Measurements from ENCODE around the gene WNT7B.
A peak's percentile ranks its signal among the peaks of the same experiment; 100 is the strongest.

The WNT7B gene

DNA sequence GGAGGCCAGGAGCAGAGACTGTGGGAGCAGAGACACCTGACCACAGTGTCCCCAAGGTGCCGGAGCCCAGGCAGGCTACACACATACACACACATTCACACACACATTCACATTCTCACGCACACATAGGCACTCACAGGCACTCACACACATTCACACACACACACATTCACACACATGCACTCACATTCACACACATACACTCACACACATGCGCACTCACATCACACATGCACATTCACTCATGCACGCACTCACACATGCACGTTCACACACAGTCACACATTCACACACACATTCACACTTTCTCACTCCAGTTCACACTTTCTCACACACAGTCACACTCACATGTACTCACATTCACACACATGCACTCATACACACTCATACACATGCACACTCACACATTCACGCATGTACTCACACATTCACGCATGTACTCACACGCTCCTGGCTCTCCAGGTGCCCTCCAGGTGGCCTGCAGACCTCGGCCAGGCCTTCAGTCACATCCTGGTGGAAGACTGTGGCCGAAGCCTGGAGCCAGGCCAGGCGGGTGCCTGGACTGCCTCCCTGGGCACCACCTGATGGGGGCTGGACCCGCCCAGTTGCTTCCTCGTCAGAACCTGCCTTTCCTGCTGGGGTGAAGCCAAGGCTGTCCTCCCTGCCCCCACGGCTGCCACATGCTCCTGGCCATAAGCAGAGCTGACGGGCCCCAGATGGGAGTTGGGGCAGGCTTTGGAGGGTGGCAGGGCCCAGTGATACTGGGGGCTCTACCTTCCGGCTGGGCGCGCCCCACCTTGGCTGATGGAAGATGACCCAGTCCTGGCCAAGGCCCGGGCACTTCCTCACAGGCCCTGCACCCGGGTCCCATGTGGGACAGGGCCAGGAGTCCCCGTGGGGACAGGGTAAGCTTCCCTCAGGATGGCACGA, 89.5 kb downstream of the WNT7B start:
- Histone ChIP-seq H3K9ac (ENCODE audit: low read length in 5 of 5) (peak overlapping the region in 1 of 5 donors; percentile 39), H3K9me3 (ENCODE audit: control insufficient read depth in 5 of 5, low read length in 5 of 5) (peaks cover 0 to 3% (median 0%) of the 10 kb centered on the region in 5 donors), H3K4me3 (ENCODE audit: low read depth in 1 of 5, low read length in 5 of 5) (no peak overlapping the region), H3K36me3 (ENCODE audit: control insufficient read depth in 5 of 5, insufficient read depth in 5 of 5, low read length in 5 of 5) (no peaks in the 10 kb centered on the region), H3K4me1 (ENCODE audit: control insufficient read depth in 5 of 5, insufficient read depth in 5 of 5, low read length in 5 of 5) (peaks cover 0 to 7% (median 5%) of the 10 kb centered on the region in 5 donors), H3K27me3 (ENCODE audit: control insufficient read depth in 5 of 5, insufficient read depth in 4 of 5, low read length in 5 of 5) (peaks cover 50 to 82% (median 74%) of the 10 kb centered on the region in 5 donors), H3K27ac (ENCODE audit: low read depth, low read length) (no peak overlapping the region)

- H3K4me3 ChIP-seq (ENCODE audit: low read depth in 1 of 5, low read length in 5 of 5): no peak overlapping the region
- no peak overlapping the region for H3K27ac ChIP-seq (ENCODE audit: low read depth, low read length)
- H3K27me3 ChIP-seq (ENCODE audit: control insufficient read depth in 5 of 5, insufficient read depth in 4 of 5, low read length in 5 of 5): peaks cover 48 to 80% (median 71%) of the 10 kb centered on the region in 5 donors
- H3K36me3 ChIP-seq (ENCODE audit: control insufficient read depth in 5 of 5, insufficient read depth in 5 of 5, low read length in 5 of 5): no peaks in the 10 kb centered on the region
- peaks cover 0 to 7% (median 5%) of the 10 kb centered on the region in 5 donors for H3K4me1 ChIP-seq (ENCODE audit: control insufficient read depth in 5 of 5, insufficient read depth in 5 of 5, low read length in 5 of 5)
- no peak overlapping the region for H3K9ac ChIP-seq (ENCODE audit: low read length in 5 of 5)
- H3K9me3 ChIP-seq (ENCODE audit: control insufficient read depth in 5 of 5, low read length in 5 of 5): peaks cover 0 to 3% (median 0%) of the 10 kb centered on the region in 5 donors
These were observed 90.4 kb downstream of the WNT7B start for GRCh38 chr22:45886540-45886939.

- Histone ChIP-seq H3K9ac (ENCODE audit: low read length in 5 of 5) (no peak overlapping the region), H3K27ac (ENCODE audit: low read depth, low read length) (no peak overlapping the region), H3K9me3 (ENCODE audit: control insufficient read depth in 5 of 5, low read length in 5 of 5) (peaks cover 0 to 3% (median 0%) of the 10 kb centered on the region in 5 donors), H3K27me3 (ENCODE audit: control insufficient read depth in 5 of 5, insufficient read depth in 4 of 5, low read length in 5 of 5) (peaks cover 53 to 83% (median 75%) of the 10 kb centered on the region in 5 donors), H3K4me1 (ENCODE audit: control insufficient read depth in 5 of 5, insufficient read depth in 5 of 5, low read length in 5 of 5) (peaks cover 0 to 9% (median 5%) of the 10 kb centered on the region in 5 donors), H3K36me3 (ENCODE audit: control insufficient read depth in 5 of 5, insufficient read depth in 5 of 5, low read length in 5 of 5) (no peaks in the 10 kb centered on the region), H3K4me3 (ENCODE audit: low read depth in 1 of 5, low read length in 5 of 5) (no peak overlapping the region)
These were observed 91.0 kb downstream of the WNT7B start for GRCh38 chr22:45885941-45886395.

DNA sequence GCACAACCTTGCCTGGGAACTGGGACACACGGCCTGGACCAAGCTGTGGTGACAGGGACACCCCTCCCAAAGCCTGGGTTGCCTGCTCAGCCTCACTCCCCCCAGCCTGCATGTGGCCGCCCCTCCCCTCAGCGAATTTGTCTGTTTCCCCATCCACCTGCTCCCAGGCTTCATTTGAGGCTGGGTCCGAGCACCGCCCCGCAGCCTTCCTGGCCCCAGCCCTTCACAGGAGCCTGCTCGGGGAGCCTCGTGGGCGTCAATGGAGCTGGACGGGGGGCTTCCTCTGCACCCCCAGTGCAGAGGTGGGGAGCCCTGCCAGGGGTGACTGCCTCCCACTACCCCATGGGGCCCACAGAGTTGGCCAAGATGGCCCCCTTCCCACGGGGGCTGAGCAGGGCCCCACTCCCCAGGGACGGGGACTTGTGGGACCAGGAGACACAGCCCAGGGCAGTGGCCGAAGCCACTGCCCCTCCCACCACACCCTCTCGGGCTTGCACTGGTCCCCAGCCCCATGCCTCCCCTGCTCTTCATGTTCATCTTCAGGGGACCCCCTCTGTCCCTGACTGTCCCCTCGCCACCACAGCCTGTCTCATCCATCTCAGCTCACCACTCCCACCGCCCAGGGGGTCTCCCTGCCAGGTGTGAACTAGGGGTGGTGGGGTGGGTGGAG, 91.7 kb downstream of the WNT7B start:
- Histone ChIP-seq H3K36me3 (ENCODE audit: control insufficient read depth in 5 of 5, insufficient read depth in 5 of 5, low read length in 5 of 5) (no peaks in the 10 kb centered on the region), H3K27me3 (ENCODE audit: control insufficient read depth in 5 of 5, insufficient read depth in 4 of 5, low read length in 5 of 5) (peaks cover 56 to 89% (median 80%) of the 10 kb centered on the region in 5 donors), H3K9me3 (ENCODE audit: control insufficient read depth in 5 of 5, low read length in 5 of 5) (peaks cover 0 to 3% (median 0%) of the 10 kb centered on the region in 5 donors), H3K27ac (ENCODE audit: low read depth, low read length) (no peak overlapping the region), H3K4me1 (ENCODE audit: control insufficient read depth in 5 of 5, insufficient read depth in 5 of 5, low read length in 5 of 5) (peaks cover 5 to 14% (median 5%) of the 10 kb centered on the region in 5 donors), H3K4me3 (ENCODE audit: low read depth in 1 of 5, low read length in 5 of 5) (no peak overlapping the region), H3K9ac (ENCODE audit: low read length in 5 of 5) (no peak overlapping the region)

- Histone ChIP-seq H3K9me3 (ENCODE audit: control insufficient read depth in 5 of 5, low read length in 5 of 5) (peaks cover 0 to 3% (median 0%) of the 10 kb centered on the region in 5 donors), H3K4me3 (ENCODE audit: low read depth in 1 of 5, low read length in 5 of 5) (no peak overlapping the region), H3K36me3 (ENCODE audit: control insufficient read depth in 5 of 5, insufficient read depth in 5 of 5, low read length in 5 of 5) (no peaks in the 10 kb centered on the region), H3K27ac (ENCODE audit: low read depth, low read length) (no peak overlapping the region), H3K27me3 (ENCODE audit: control insufficient read depth in 5 of 5, insufficient read depth in 4 of 5, low read length in 5 of 5) (peaks cover 61 to 89% (median 80%) of the 10 kb centered on the region in 5 donors), H3K4me1 (ENCODE audit: control insufficient read depth in 5 of 5, insufficient read depth in 5 of 5, low read length in 5 of 5) (peaks cover 1 to 7% (median 5%) of the 10 kb centered on the region in 5 donors), H3K9ac (ENCODE audit: low read length in 5 of 5) (no peak overlapping the region)
These were observed 92.5 kb downstream of the WNT7B start for GRCh38 chr22:45884201-45885062.

DNA sequence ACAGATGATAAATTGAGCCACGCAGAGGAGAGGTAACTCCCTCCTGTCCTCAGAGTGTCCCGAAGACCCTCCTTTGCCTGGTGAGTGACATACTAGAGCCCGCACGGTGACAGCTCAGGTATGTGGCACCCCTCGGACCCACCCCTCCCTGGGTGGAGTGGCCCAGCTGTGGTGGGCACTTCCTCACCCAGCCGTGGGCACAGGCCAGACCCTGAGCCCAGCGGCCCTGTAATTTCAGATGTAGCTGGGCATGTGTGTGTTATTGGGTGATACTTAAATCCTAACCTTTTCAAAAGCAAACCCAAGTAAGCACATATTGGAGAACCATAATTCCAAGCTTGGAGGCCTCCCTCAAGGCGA, 93.2 kb downstream of the WNT7B start:
- H3K4me3 ChIP-seq (ENCODE audit: low read depth in 1 of 5, low read length in 5 of 5): no peak overlapping the region
- no peaks in the 10 kb centered on the region for H3K36me3 ChIP-seq (ENCODE audit: control insufficient read depth in 5 of 5, insufficient read depth in 5 of 5, low read length in 5 of 5)
- peaks cover 0 to 3% (median 0%) of the 10 kb centered on the region in 5 donors for H3K9me3 ChIP-seq (ENCODE audit: control insufficient read depth in 5 of 5, low read length in 5 of 5)
- peaks cover 0 to 7% (median 5%) of the 10 kb centered on the region in 5 donors for H3K4me1 ChIP-seq (ENCODE audit: control insufficient read depth in 5 of 5, insufficient read depth in 5 of 5, low read length in 5 of 5)
- H3K27me3 ChIP-seq (ENCODE audit: control insufficient read depth in 5 of 5, insufficient read depth in 4 of 5, low read length in 5 of 5): peaks cover 57 to 87% (median 82%) of the 10 kb centered on the region in 5 donors
- no peak overlapping the region for H3K9ac ChIP-seq (ENCODE audit: low read length in 5 of 5)
- no peak overlapping the region for H3K27ac ChIP-seq (ENCODE audit: low read depth, low read length)

- Histone ChIP-seq H3K27me3 (ENCODE audit: control insufficient read depth in 5 of 5, insufficient read depth in 4 of 5, low read length in 5 of 5) (peaks cover 64 to 87% (median 84%) of the 10 kb centered on the region in 5 donors), H3K9ac (ENCODE audit: low read length in 5 of 5) (no peak overlapping the region), H3K27ac (ENCODE audit: low read depth, low read length) (no peak overlapping the region), H3K9me3 (ENCODE audit: control insufficient read depth in 5 of 5, low read length in 5 of 5) (peaks cover 0 to 3% (median 0%) of the 10 kb centered on the region in 5 donors), H3K36me3 (ENCODE audit: control insufficient read depth in 5 of 5, insufficient read depth in 5 of 5, low read length in 5 of 5) (no peaks in the 10 kb centered on the region), H3K4me1 (ENCODE audit: control insufficient read depth in 5 of 5, insufficient read depth in 5 of 5, low read length in 5 of 5) (peaks cover 0 to 7% (median 5%) of the 10 kb centered on the region in 5 donors), H3K4me3 (ENCODE audit: low read depth in 1 of 5, low read length in 5 of 5) (no peak overlapping the region)
These were observed 93.8 kb downstream of the WNT7B start for GRCh38 chr22:45882881-45883810.

GRCh38 chr22:45881524-45881875, 95.5 kb downstream of the WNT7B start:
- Histone ChIP-seq H3K9me3 (ENCODE audit: control insufficient read depth in 5 of 5, low read length in 5 of 5) (no peaks in the 10 kb centered on the region), H3K27me3 (ENCODE audit: control insufficient read depth in 5 of 5, insufficient read depth in 4 of 5, low read length in 5 of 5) (peaks cover 79 to 90% (median 83%) of the 10 kb centered on the region in 5 donors), H3K9ac (ENCODE audit: low read length in 5 of 5) (no peak overlapping the region), H3K4me3 (ENCODE audit: low read depth in 1 of 5, low read length in 5 of 5) (no peak overlapping the region), H3K27ac (ENCODE audit: low read depth, low read length) (no peak overlapping the region), H3K4me1 (ENCODE audit: control insufficient read depth in 5 of 5, insufficient read depth in 5 of 5, low read length in 5 of 5) (peaks cover 0 to 7% (median 5%) of the 10 kb centered on the region in 5 donors), H3K36me3 (ENCODE audit: control insufficient read depth in 5 of 5, insufficient read depth in 5 of 5, low read length in 5 of 5) (no peaks in the 10 kb centered on the region)
